Nucleus accumbens (tissue), 56 donors: ENCODE data around the gene ARMC5.
"Not testable (repeated sequence)": the region's sequence is repeated elsewhere in the genome, so short reads cannot be mapped to it uniquely, and the experiment has no call there.

Experiments used
- DNase-seq, 56 donors: peaks; one replicate each; lab custom pipeline; 2025; lab: John Stamatoyannopoulos, UW

The ARMC5 gene

GRCh38 chr16:31435341-31436220, 23.7 kb upstream of the ARMC5 start:
- DNase-seq: no peak

- no peak for DNase-seq
These were observed 22.9 kb upstream of the ARMC5 start for GRCh38 chr16:31436221-31437045.

GRCh38 chr16:31438414-31438813, 20.9 kb upstream of the ARMC5 start:
- DNase-seq: no peak

GRCh38 chr16:31439023-31439422, 20.3 kb upstream of the ARMC5 start:
- DNase-seq: not testable (repeated sequence)

- DNase-seq: no peak
These were observed 19.8 kb upstream of the ARMC5 start for GRCh38 chr16:31439519-31439918.

GRCh38 chr16:31440516-31441184, 18.7 kb upstream of the ARMC5 start:
- DNase-seq: peak in 5 of 56 donors; percentile 9 to 21 (median 12)

- no peak for DNase-seq
These were observed 17.3 kb upstream of the ARMC5 start for GRCh38 chr16:31441956-31442355.

GRCh38 chr16:31445931-31446330, 13.4 kb upstream of the ARMC5 start:
- not testable (repeated sequence) for DNase-seq

GRCh38 chr16:31451201-31451600, 8.1 kb upstream of the ARMC5 start:
- DNase-seq: no peak

GRCh38 chr16:31451681-31452351, 7.5 kb upstream of the ARMC5 start:
- peak in 19 of 56 donors; percentile 10 to 41 (median 26) for DNase-seq

GRCh38 chr16:31452631-31453106, 6.6 kb upstream of the ARMC5 start:
- no peak for DNase-seq

- no peak for DNase-seq
These were observed 5.8 kb upstream of the ARMC5 start for GRCh38 chr16:31453255-31454204.

GRCh38 chr16:31455601-31456314, 3.5 kb upstream of the ARMC5 start:
- DNase-seq: no peak

GRCh38 chr16:31456988-31457360, 2.3 kb upstream of the ARMC5 start:
- DNase-seq: no peak

GRCh38 chr16:31458073-31458843, 1.0 kb upstream of the ARMC5 start:
- peak in 9 of 56 donors; percentile 14 to 63 (median 42) for DNase-seq

- peak; percentile 84 to 100 (median 99) for DNase-seq
These were observed 633 bp downstream of the ARMC5 start for GRCh38 chr16:31459687-31460581.
